ENCODE results near the gene PEX10. TPM values are rescaled to one million over a fixed set of nuclear protein-coding genes. Genes with fewer than 3 reads are reported as not detected.

PEX10 gene
- total RNA-seq, 4 donors from 2014 or later, result 19.2 to 25.7 (median 22.6) TPM

- in situ Hi-C loops (cut with MboI; ENCODE audit: low sequenced_read_pairs in 4 of 4), result no loop called here
- ATAC-seq (no peak), DNase-seq (no peak)
- Histone ChIP-seq H3K36me3 (no peaks in the 10 kb centered on the region), H3K27ac (no peak overlapping the region), H3K4me1 (no peaks in the 10 kb centered on the region), H3K9me3 (no peaks in the 10 kb centered on the region), H3K4me3 (no peak overlapping the region), H3K27me3 (peaks cover 34 to 59% (median 56%) of the 10 kb centered on the region in 3 donors)
- intact Hi-C loops (cut with DNase I; ENCODE audit: low total_unique reads), result no loop called here
- TF ChIP-seq, protein P1, sequence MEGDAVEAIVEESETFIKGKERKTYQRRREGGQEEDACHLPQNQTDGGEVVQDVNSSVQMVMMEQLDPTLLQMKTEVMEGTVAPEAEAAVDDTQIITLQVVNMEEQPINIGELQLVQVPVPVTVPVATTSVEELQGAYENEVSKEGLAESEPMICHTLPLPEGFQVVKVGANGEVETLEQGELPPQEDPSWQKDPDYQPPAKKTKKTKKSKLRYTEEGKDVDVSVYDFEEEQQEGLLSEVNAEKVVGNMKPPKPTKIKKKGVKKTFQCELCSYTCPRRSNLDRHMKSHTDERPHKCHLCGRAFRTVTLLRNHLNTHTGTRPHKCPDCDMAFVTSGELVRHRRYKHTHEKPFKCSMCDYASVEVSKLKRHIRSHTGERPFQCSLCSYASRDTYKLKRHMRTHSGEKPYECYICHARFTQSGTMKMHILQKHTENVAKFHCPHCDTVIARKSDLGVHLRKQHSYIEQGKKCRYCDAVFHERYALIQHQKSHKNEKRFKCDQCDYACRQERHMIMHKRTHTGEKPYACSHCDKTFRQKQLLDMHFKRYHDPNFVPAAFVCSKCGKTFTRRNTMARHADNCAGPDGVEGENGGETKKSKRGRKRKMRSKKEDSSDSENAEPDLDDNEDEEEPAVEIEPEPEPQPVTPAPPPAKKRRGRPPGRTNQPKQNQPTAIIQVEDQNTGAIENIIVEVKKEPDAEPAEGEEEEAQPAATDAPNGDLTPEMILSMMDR (IDR thresholded peaks at IDR 0.05 in 4 of 5, conservative IDR thresholded peaks at IDR 0.05 in 1 of 5), result no peak
- TF ChIP-seq POLR2A (IDR thresholded peaks at IDR 0.05), result no peak
Measured at GRCh38 chr1:2447276-2448097, 35.1 kb upstream of the PEX10 start.

DNA sequence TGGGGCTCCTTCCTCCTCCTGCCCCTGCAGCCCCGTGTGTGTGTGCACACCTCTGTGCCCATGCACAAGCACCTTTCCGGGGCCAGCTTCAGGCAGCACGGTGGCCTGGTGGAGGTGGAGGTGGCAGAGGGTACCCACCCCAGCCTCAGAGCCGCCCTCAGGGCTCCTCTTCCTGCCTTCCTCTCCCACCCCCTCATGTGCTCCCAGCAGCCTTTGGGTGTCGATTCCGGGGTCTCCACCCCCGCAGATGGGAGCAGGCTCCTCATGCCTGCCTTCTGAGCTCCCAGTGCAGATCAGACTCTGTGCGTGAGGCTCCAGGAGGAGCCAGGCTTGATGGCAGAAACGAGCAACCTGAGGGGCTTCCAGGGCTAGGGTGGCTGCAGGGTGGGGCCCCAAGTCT, 34.5 kb upstream of the PEX10 start:
- no peak for TF ChIP-seq POLR2A (IDR thresholded peaks at IDR 0.05)
- TF ChIP-seq, protein P1 (IDR thresholded peaks at IDR 0.05 in 4 of 5, conservative IDR thresholded peaks at IDR 0.05 in 1 of 5), result no peak
- Histone ChIP-seq H3K27ac (no peak overlapping the region), H3K4me1 (no peaks in the 10 kb centered on the region), H3K9me3 (no peaks in the 10 kb centered on the region), H3K36me3 (no peaks in the 10 kb centered on the region), H3K27me3 (peaks cover 37 to 59% (median 57%) of the 10 kb centered on the region in 3 donors), H3K4me3 (no peak overlapping the region)
- intact Hi-C loops (cut with DNase I; ENCODE audit: low total_unique reads) (no loop called here), in situ Hi-C loops (cut with MboI; ENCODE audit: low sequenced_read_pairs in 4 of 4) (no loop called here)
- DNase-seq, result no peak
- ATAC-seq, result no peak

GRCh38 chr1:2446394-2446793, 34.0 kb upstream of the PEX10 start:
- TF ChIP-seq, protein P1 (IDR thresholded peaks at IDR 0.05 in 4 of 5, conservative IDR thresholded peaks at IDR 0.05 in 1 of 5), result no peak
- TF ChIP-seq POLR2A (IDR thresholded peaks at IDR 0.05), result no peak
- peaks cover 41 to 59% (median 56%) of the 10 kb centered on the region in 3 donors for H3K27me3 ChIP-seq
- intact Hi-C loops (cut with DNase I; ENCODE audit: low total_unique reads), result no loop called here
- no peak for DNase-seq
- ATAC-seq, result no peak
- H3K9me3 ChIP-seq, result no peaks in the 10 kb centered on the region
- H3K27ac ChIP-seq, result no peak overlapping the region
- in situ Hi-C loops (cut with MboI; ENCODE audit: low sequenced_read_pairs in 4 of 4), result no loop called here
- H3K36me3 ChIP-seq, result no peaks in the 10 kb centered on the region
- H3K4me1 ChIP-seq, result no peaks in the 10 kb centered on the region
- no peak overlapping the region for H3K4me3 ChIP-seq

DNA sequence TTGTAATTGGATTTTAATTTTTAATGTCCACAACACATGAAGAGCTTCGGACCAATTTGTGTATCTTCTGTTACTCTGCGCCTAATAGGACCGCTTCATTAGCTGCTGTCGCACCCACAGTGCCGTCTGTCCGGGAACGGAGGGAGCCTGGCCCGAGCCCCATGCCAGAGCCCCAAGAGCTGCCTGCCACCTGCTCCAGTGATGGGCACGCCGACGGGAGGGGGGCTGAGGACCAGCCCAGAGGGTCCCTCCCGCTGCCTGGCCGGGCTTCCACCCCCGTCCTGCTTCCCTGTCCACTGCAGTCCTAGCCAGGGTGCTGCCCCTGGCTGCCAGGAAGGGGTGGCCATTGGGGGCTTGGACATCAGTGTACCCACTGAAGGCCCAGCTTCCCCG, 33.5 kb upstream of the PEX10 start:
- no peaks in the 10 kb centered on the region for H3K9me3 ChIP-seq
- no peak overlapping the region for H3K4me3 ChIP-seq
- no peak overlapping the region for H3K27ac ChIP-seq
- DNase-seq (no peak), ATAC-seq (no peak)
- TF ChIP-seq, protein P1 (IDR thresholded peaks at IDR 0.05 in 4 of 5, conservative IDR thresholded peaks at IDR 0.05 in 1 of 5), result no peak
- TF ChIP-seq POLR2A (IDR thresholded peaks at IDR 0.05), result no peak
- no peaks in the 10 kb centered on the region for H3K4me1 ChIP-seq
- peaks cover 39 to 63% (median 51%) of the 10 kb centered on the region in 3 donors for H3K27me3 ChIP-seq
- in situ Hi-C loops (cut with MboI; ENCODE audit: low sequenced_read_pairs in 4 of 4), result no loop called here
- intact Hi-C loops (cut with DNase I; ENCODE audit: low total_unique reads), result no loop called here
- H3K36me3 ChIP-seq, result no peaks in the 10 kb centered on the region

Data from gastrocnemius medialis (tissue), 4 donors.